ENCODE measurements around the gene DYDC1. TPM values are rescaled to one million over a fixed set of nuclear protein-coding genes. Genes with fewer than 3 reads are reported as not detected.

The DYDC1 gene
- total and polyA plus RNA-seq, 4 donors = 0.23 TPM; not detected in 3

- H3K4me1 ChIP-seq (ENCODE audit: control insufficient read depth in 4 of 4, insufficient read depth in 4 of 4, low read length in 3 of 4) = peaks cover 0 to 5% (median 3%) of the 10 kb centered on the region in 4 donors
- H3K27ac ChIP-seq (ENCODE audit: low read depth in 1 of 2, low read length in 2 of 2) = no peak overlapping the region
- no peak overlapping the region for H3K4me3 ChIP-seq (ENCODE audit: low read depth in 1 of 3, low read length in 3 of 3)
- TF ChIP-seq HNF4G (IDR thresholded peaks at IDR 0.05) (no peak), RAD21 (IDR thresholded peaks at IDR 0.05) (no peak), FOXA2 (IDR thresholded peaks at IDR 0.05) (no peak), FOXA1 (IDR thresholded peaks at IDR 0.05) (no peak), EGR1 (IDR thresholded peaks at IDR 0.05; ENCODE audit: low read depth in 2 of 2) (no peak), REST (IDR thresholded peaks at IDR 0.05) (no peak)
- TF ChIP-seq, protein P1, sequence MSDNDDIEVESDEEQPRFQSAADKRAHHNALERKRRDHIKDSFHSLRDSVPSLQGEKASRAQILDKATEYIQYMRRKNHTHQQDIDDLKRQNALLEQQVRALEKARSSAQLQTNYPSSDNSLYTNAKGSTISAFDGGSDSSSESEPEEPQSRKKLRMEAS (IDR thresholded peaks at IDR 0.05) = no peak
- TF ChIP-seq, protein P2, sequence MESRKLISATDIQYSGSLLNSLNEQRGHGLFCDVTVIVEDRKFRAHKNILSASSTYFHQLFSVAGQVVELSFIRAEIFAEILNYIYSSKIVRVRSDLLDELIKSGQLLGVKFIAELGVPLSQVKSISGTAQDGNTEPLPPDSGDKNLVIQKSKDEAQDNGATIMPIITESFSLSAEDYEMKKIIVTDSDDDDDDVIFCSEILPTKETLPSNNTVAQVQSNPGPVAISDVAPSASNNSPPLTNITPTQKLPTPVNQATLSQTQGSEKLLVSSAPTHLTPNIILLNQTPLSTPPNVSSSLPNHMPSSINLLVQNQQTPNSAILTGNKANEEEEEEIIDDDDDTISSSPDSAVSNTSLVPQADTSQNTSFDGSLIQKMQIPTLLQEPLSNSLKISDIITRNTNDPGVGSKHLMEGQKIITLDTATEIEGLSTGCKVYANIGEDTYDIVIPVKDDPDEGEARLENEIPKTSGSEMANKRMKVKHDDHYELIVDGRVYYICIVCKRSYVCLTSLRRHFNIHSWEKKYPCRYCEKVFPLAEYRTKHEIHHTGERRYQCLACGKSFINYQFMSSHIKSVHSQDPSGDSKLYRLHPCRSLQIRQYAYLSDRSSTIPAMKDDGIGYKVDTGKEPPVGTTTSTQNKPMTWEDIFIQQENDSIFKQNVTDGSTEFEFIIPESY (IDR thresholded peaks at IDR 0.05) = no peak
- TF ChIP-seq, protein P3, sequence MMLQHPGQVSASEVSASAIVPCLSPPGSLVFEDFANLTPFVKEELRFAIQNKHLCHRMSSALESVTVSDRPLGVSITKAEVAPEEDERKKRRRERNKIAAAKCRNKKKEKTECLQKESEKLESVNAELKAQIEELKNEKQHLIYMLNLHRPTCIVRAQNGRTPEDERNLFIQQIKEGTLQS (IDR thresholded peaks at IDR 0.05) = no peak
- no peak for DNase-seq (ENCODE audit: low spot score)
- 94% methylated on average over 3 of the region's 3 CpGs for WGBS
- H3K9ac ChIP-seq (ENCODE audit: low read depth in 1 of 2, low read length in 2 of 2) = no peak overlapping the region
- H3K9me3 ChIP-seq (ENCODE audit: control insufficient read depth in 4 of 4, low read length in 3 of 4) = no peaks in the 10 kb centered on the region
- H3K36me3 ChIP-seq (ENCODE audit: control insufficient read depth in 4 of 4, insufficient read depth in 3 of 4, low read depth in 1 of 4, low read length in 3 of 4) = no peaks in the 10 kb centered on the region
- no peaks in the 10 kb centered on the region for H3K27me3 ChIP-seq (ENCODE audit: control insufficient read depth in 4 of 4, insufficient read depth in 4 of 4, low read length in 3 of 4)
Observed at GRCh38 chr10:80379701-80380100, 23.1 kb upstream of the DYDC1 start.

DNA sequence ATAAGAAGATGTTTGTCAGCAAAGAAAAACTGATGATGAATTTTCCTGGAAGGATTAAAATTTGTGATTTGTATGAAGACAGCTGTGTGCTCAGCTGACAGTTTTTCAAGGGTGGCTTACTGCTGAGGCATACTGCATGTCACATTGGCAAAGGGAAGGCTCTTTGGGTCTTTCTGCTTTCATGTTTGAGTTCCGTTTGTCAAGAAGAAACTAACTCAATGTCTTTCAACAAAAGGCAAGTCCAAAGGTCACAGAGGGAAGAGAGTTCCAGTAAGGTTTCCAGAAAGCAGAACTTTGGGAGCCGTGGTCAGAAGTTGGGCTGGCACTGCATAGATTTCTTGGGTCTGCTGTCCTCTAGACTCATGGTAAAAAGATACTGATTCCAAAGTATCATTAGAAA, 16.9 kb upstream of the DYDC1 start:
- Histone ChIP-seq H3K27me3 (ENCODE audit: control insufficient read depth in 4 of 4, insufficient read depth in 4 of 4, low read length in 3 of 4) (no peaks in the 10 kb centered on the region), H3K27ac (ENCODE audit: low read depth in 1 of 2, low read length in 2 of 2) (no peak overlapping the region), H3K36me3 (ENCODE audit: control insufficient read depth in 4 of 4, insufficient read depth in 3 of 4, low read depth in 1 of 4, low read length in 3 of 4) (no peaks in the 10 kb centered on the region), H3K9ac (ENCODE audit: low read depth in 1 of 2, low read length in 2 of 2) (no peak overlapping the region), H3K4me3 (ENCODE audit: low read depth in 1 of 3, low read length in 3 of 3) (no peak overlapping the region), H3K9me3 (ENCODE audit: control insufficient read depth in 4 of 4, low read length in 3 of 4) (no peaks in the 10 kb centered on the region), H3K4me1 (ENCODE audit: control insufficient read depth in 4 of 4, insufficient read depth in 4 of 4, low read length in 3 of 4) (peaks cover 0 to 2% (median under 1%) of the 10 kb centered on the region in 4 donors)
- DNase-seq (ENCODE audit: low spot score) = no peak
- WGBS = 54% methylated on average over 2 of the region's 2 CpGs
- peak; percentile 4 to 10 for TF ChIP-seq HNF4A (conservative IDR thresholded peaks at IDR 0.05)
- no peak for TF ChIP-seq JUND (IDR thresholded peaks at IDR 0.05)
- TF ChIP-seq TAF1 (conservative IDR thresholded peaks at IDR 0.05) = no peak
- no peak for TF ChIP-seq FOXA2 (IDR thresholded peaks at IDR 0.05)
- TF ChIP-seq, protein P3 (IDR thresholded peaks at IDR 0.05) = no peak
- no peak for TF ChIP-seq FOXA1 (IDR thresholded peaks at IDR 0.05)
- peak in 1 of 2 donors; percentile 5 for TF ChIP-seq RXRA (IDR thresholded peaks at IDR 0.05)
- no peak for TF ChIP-seq NR2F2 (IDR thresholded peaks at IDR 0.05)
- TF ChIP-seq GABPA (IDR thresholded peaks at IDR 0.05 in 1 of 2, conservative IDR thresholded peaks at IDR 0.05 in 1 of 2) = no peak
- TF ChIP-seq RAD21 (IDR thresholded peaks at IDR 0.05) = no peak
- no peak for TF ChIP-seq EGR1 (IDR thresholded peaks at IDR 0.05; ENCODE audit: low read depth in 2 of 2)
- no peak for TF ChIP-seq HNF4G (IDR thresholded peaks at IDR 0.05)
- TF ChIP-seq SP1 (IDR thresholded peaks at IDR 0.05) = no peak
- TF ChIP-seq, protein P4, sequence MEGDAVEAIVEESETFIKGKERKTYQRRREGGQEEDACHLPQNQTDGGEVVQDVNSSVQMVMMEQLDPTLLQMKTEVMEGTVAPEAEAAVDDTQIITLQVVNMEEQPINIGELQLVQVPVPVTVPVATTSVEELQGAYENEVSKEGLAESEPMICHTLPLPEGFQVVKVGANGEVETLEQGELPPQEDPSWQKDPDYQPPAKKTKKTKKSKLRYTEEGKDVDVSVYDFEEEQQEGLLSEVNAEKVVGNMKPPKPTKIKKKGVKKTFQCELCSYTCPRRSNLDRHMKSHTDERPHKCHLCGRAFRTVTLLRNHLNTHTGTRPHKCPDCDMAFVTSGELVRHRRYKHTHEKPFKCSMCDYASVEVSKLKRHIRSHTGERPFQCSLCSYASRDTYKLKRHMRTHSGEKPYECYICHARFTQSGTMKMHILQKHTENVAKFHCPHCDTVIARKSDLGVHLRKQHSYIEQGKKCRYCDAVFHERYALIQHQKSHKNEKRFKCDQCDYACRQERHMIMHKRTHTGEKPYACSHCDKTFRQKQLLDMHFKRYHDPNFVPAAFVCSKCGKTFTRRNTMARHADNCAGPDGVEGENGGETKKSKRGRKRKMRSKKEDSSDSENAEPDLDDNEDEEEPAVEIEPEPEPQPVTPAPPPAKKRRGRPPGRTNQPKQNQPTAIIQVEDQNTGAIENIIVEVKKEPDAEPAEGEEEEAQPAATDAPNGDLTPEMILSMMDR (IDR thresholded peaks at IDR 0.05; ENCODE audit: low read depth, low read length, missing input control) = no peak
- no peak for TF ChIP-seq REST (IDR thresholded peaks at IDR 0.05)
